NCI-H146 treated with DMSO at 0.1 percent for 48 hours (cell line): ENCODE measurements around the gene TECR.

Experiments used
- DNase-seq: peaks from one replicate; lab custom pipeline; 2025; ENCODE audit not compliant: unreplicated experiment; lab: John Stamatoyannopoulos, UW

TECR gene

DNA sequence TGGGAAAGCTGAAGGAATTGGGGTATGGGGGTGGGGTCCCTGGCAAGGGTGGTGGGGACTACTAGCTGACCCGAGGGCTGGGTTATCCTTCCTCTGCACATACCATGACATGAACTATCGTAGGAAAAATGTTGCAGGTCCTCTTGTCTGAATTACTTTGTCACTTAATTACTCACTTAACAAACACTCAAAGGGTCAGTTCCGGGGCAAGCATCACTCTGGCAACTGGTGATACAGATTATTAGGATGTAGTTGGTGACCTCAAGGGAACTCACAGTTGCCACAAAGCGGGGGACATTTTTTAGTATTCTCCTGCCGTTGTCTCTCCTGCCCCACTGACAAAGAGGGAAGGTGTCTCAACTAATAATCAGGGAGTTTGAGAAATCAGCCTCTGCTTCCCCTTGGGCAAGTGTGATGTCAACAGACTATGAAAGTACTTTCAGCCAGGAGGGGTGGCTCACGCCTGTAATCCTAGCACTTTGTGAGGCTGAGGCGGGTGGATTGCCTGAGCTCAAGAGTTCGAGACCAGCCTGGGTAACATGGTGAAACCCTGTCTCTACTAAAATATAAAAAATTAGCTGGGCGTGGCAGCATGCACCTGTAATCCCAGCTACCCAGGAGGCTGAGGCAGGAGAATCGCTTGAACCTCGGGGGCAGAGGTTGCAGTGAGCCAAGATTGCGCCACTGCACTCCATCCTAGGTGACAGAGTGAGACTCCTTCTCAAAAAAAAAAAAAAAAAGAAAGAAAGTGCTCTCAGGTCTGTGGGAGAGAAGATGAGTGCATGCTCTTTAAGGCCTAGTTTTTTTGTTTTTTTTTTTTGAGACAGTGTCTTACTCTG, 21.5 kb upstream of the TECR start:
- DNase-seq = no peak

DNA sequence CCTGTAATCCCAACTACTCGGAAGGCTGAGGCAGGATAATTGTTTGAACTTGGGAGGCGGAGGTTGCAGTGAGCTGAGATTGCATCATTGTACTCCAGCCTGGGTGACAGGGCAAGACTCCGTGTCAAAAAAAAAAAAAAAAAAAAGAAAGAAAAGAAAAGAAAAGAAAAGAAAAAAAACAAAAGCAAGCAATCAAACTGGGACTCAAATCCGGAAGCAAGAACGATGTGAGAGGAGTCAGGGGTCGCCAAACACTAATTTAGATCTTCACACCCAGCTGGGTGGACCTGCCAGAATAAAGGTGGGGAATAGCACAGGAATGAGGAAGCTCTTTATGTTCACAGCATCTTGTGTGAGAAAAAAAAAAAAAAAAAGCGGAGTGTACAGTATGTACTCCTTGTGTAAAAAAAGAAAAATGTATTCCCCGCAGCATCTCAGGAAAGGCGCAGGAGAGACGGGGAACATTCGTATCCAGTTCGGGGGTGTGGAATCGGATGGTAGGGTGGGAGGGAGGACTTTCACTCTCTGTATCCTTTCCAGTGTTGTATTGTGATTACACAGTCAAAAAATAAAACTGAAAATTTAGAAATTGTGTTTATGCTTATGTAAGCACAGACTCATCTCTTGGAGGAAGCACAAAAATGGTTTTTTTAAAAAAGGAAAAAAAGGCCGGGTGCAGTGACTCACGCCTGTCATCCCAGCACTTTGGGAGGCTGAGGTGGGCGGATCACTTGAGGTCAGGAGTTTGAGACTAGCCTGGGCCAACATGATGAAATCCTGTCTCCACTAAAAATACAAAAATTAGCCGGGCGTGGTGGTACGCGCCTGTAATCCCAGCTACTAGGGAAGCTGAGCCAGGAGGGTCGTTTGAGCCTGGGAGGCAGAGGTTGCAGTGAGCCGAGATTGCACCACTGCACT, 18.8 kb upstream of the TECR start:
- no peak for DNase-seq

DNA sequence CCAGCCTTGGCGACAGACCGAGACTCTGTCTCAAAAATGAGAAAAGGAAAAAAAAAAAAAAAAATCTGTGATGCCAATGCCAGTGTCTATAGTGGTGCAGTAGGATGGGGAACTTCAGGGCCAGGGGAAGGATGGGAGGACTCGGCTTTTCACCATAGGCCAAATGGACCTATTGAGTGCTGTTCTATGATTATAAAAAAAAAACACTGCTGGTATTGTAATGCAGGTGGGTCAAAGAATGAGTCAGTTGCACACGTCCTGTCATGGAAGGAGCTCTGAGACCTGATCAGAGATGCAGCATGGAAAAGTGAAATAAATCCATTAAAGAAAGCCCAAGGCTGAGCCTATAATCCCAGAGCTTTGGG, 18.2 kb upstream of the TECR start:
- DNase-seq = no peak

DNA sequence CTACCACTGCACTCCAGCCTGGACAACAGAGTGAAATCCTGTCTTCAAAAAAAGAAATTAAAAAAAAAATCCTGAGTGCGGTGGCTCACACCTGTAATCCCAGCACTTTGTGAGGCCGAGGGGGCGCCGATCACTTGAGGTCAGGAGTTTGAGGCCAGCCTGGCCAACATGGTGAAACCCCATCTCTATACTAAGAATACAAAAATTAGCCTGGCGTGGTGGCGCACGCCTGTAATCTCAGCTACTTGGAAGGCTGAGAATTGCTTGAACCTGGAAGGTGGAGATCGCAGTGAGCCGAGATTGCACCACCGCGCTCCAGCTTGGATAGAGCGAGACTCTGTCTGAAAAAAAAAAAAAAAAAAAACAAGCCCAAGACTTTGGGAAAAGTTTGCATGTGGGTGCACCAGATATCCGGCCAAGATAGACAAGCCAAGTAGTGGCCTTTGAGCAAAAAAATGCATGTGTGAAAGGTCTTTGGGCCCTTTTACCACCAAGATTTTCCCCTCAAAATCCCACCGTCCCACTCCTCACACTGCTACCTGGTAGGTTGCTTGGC, 16.9 kb upstream of the TECR start:
- DNase-seq = no peak

DNA sequence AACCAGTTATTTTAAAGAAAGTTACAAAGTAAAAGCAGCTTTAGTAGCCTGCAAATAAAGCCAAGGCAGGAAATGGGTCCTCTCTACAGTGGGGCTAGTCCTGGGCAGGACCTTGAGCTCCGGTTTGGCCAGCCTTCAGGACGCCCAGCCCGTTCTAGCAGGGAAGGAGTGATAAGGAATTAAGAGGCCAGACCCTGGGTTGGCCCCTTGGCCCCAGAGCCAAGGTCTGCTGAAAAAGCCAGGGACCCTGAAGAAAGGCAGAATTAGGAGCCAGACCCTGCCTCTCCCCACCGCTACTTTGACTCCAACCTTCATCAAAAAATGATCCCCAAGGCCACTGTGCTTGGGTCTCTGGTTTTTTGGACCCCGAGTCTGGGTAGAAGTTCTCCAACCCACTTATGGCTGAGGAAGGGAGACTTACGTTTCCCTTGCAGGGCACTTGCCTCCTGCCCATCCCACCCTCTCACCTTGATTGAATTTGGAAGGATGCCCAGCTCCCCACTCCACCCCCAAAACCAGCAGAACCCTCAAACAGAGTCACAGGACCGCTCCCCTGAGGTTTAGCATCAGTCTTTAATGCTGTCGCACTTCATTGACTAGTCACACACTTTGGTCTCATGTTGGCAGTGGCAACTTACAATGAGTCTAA, 15.1 kb upstream of the TECR start:
- no peak for DNase-seq

DNA sequence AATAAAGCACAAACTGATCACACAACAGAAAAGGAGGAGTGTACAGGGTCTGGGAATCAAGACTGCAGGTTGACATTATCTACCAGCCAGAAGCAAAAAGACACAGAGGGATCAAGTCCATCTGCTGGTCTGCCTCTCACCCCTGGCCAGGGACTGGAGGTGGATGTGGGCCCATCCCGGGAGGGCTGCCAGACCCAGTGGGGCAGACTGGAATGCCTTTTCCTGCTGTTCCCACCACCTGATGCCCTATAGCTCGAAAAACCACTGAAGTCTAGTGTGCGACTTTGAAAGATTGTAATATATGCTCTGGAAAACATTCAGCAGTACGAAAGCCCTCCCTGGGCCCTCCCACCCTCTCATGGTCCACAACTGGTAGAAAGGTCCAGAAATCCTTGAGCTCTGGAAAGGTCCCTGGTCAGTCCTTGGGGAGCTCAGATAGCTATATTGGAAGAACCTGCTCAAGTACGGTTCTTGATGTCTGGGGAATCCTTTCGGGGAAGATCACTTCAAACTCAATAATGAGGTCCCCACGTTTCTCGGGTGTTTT, 13.8 kb upstream of the TECR start:
- no peak for DNase-seq

DNA sequence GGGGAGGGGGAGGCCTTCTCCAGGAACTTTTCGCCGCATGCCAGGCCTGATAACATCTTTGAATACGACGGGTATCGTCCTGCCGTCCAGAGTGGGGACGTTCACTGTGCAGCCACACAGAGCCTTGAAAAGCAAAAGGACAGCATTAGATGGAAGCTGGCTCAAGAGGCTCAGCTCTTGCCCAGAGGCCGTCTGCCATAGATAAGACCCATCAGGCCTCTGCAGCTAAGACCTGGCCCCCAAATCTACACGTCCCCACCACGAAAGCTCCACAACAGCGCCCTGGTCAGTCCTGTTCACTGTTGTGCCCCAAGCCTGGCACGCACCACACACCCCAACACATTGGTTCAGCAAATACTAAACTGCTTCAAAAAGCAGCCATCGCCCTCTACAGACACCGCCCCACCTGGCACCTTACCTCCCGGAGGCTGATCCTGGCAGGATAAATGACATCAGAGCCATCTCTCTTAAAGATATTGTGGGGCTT, 13.3 kb upstream of the TECR start:
- DNase-seq = no peak

DNA sequence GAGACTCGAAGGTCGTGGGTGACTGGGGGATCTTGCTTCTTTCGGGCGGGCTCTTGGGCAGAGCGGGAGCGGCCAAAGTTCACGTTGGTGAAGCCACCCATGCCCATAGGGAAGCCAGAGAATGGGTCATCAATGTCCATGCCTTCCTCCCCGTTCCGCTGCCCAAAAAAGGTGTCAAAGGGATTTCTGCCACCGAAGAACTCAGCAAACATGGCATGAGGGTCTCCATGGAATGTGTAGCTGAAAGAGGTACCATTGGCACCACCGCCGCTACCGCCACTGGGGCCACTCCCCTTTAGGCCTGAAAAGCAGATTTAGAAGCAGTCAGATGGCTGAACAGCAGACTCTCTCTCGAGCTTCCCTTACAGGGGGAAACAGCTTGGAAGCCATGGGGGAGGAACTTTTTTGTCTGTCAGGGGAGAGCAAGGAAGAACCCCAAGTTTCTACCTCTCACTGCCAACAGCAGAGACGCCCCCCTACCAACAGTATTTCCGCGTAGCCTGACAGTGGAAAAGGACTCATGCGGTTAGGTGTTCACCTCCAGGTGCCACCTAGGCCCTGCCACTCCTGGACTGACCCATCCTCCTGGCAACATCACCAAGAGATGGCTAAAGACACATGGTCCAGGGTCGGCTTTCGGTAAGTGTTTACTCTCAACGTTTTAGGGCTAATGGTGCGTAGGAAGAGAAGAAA, 12.5 kb upstream of the TECR start:
- no peak for DNase-seq

DNA sequence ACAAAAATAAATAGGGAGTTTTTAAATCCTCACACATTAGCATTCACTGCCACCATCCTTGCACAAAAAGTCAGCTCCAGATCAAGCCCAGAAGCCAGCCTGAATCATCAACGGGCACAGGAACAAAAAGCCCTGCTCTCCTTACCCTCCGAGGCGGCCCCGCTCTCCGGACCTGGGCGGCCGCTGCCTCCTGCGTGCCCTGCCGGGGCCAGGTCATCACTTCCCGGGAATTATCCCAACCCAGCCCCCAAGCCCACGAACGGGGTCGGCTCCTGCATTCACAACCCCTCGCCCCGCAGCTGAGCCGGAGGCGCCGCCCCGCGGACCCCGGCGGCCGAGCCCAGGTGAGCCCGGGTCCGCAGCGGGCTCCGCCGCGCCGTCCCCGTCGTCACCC, 12.0 kb upstream of the TECR start:
- no peak for DNase-seq

DNA sequence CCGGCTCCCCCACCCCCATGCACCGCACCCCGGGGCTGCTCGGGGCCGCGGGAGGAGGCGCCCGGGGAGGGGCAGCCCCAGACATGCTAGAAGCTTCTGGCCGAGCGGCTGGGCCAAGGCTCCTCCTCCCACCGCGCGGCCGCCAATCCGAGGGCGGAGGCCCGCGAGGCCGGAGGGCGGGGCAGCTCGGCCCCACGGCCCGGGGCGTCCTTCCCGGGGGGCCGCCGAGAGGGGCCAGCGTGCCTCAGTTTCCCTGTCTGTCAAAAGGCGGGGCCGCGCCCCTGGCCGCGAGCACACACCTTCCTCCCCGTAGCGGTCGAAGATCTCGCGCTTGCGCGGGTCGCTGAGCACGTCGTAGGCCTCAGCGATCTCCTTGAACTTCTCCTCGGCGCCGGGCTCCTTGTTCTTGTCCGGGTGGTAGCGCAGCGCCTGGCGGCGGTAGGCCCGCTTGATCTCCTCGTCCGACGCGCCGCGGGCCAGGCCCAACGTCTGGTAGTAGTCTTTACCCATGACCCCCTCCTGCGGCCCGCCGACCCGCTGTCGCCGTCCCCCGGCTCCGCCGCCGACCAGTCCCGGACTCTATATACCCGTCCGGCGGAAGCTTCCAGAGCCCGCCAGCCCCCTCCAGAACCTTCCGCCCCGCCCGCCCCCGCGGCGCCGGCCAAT, 11.4 kb upstream of the TECR start, which contains the start of gene DNAJB1:
TSS of gene DNAJB1 (minus strand) at position 558 of the 666 bp plus-strand sequence. CDS start at position 510, 48 bp downstream.
- peak; percentile 14 for DNase-seq

DNA sequence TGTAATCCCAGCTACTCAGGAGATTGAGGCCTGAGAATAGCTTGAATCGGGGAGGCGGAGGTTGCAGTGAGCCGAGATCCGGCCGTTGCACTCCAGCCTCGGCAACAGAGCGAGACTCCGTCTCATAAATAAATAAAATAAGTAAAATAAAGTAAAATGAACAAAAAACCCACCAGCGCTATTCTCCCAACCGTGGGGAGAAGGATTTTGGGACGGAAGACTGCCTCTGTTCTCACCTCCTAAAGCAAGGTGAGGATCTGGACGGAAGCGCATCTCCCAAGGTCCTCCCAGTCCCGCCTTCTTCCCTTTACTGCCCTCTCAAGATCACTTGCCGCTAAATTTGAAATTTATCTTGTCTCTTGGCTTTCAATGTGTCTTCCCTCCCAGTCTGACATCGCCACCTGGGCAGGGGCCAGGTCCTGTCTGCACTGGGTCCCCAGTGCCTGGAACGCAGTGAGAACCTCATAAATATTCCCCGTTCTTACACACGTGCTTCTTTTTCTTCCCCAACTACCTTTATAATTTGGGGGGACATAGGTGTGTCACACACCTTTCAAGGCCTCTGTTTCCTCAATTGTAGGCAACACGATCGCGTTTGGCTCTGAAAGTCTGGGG, 10.0 kb upstream of the TECR start:
- no peak for DNase-seq

DNA sequence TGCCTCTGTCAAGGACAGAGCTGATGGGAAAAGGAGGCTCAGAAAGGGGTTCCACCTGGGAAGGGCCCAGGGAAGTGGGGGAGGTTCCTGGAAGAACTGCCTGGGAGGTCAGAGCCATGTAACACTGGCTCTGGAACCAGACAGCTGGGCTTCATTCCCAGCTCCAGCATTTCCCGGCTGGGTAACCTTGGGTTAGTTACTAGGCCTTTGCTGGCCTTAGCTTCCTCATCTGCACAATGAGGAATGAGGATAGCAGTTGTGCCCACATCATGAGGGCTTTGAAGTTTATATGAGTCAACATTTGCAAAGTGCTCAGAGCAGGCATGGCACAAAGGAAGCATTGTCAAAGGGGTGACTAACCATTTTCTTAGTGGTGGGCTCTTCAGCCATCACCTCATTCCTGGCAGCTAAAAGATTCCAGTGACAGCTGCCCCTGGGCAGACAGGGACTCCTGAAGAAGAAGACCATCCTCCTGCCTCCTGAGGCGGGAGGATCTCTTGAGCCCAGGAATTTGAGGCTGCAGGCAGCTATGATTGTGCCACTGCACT, 9.5 kb upstream of the TECR start:
- no peak for DNase-seq

DNA sequence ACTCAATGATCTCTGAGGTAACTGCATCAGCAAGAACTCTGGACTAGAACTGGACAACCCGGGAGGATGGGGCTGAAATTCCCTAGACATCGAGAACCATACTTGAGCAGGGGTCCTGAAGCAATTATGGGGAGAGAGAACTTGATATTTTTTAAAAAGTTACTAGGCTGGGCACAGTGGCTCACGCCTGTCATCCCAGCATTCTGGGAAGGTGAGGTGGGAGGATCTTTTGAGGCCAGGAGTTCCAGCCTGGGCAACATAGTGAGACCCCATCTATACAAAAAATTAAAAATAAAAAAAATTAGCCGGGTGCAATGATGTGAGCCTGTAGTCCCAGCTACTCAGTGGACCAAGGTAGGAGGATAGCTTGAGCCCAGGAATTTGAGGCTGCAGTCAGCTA, 8.9 kb upstream of the TECR start:
- DNase-seq = no peak

DNA sequence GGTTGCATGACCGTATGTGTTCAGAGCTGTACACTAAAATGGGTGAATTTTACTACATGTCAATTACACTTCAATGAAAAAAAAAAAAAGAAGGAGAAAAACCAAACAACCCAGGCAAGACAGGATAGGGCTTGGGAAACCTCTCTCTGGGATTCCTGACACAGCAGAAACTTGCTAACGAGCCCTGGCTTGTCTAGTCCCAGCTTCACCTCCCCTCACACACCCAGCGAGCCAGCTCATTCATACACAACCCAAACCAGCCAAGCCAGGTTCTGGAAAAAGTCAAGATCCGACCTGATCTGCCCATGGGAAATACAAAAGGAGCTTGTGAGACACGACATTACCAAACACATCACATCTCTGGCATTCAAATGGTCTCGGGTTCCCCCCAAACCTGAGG, 3.7 kb upstream of the TECR start:
- no peak for DNase-seq

DNA sequence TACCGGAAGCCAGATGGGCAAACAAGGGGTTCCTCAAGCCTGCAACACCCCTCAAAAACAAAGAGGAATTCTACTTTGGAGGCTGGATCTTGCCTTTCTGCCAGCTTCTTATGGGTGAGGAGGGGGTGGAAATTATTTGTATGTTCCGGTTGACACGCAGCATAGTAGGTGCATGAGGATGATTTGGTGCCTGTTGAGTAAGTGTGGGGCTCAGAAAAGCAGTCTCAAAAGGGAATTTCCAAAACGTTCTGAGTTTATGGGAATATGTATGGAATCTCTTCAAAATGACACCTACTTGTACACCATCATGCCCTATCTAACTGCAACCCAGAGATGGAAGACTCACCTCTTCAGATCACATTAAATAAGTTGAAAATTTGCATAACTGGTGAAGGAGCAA, 3.0 kb upstream of the TECR start:
- DNase-seq = no peak

DNA sequence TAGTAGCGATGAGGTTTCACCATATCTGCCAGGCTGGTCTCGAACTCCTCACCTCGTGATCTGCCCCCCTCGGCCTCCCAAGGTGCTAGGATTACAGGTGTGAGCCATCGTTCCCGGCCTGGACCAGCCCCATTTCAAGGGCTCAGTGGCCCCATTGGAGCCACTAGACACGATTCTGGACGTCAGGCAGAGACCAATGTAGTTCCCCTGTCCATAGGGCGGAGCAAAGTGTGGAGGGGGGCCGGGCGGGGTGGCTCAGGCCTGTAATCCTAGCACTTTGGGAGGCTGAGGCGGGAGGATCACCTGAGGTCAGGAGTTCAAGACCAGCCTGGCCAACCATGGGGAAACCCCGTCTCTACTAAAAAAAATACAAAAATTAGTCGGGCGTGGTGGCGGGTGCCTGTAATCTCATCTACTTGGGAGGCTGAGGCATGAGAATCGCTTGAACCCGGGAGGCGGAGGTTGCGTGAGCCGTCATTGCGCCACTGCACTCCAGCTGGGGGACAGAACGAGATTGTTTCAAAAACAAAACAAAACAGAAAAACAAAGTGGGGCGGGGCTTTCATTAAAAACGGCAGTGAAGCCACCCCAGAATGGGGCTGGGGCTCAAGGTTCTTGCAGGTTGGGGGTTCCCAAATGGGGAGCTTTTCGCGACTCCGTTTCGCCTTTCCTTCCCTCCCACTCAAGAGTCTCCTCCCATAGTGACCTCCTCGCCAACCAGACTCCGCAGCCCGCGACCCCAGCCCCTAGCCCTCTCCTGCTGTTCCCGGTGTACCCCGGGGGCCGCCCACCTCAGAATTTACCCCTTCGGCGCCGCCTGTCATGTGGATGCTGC, 758 bp upstream of the TECR start:
- DNase-seq = no peak

DNA sequence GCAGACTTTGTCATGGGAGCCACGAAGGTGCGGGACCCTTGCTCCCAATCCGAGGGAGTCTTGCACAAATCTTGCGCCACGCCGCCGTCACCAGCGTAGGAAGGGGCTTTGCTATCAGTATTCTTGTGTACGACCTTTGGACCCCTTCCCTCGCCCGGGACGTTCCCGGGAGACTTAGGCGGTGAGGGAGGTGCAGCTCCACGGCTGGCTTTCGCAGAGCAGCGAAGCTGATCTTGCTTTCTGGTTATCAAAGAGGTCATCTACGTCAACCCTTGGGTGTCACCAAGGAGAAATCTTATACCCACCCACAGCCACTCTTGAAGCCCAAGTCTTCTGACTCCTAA, 583 bp downstream of the TECR start:
- DNase-seq = no peak

DNA sequence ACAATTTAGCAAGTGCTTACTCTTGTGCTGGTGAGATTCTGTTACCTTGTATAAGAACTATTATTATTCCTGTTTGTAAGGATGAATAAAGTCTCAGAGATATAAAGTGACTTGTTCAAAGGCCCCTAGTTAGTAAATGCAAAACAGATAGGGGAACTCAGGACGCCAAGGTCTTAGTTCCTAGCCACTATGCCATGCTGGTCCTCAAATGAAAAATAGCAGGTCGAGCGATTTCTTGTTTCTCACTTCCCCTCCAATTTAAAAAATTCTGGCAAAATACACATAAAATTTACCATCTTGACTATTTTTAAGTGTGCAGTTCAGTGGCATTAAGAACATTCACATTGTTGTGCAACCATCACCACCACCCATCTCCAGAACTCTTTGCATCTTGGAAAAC, 1.1 kb downstream of the TECR start:
- no peak for DNase-seq
